Cardiac septum (tissue), 1 donor: ENCODE data around the gene LPP. TPM values are rescaled to one million over a fixed set of nuclear protein-coding genes. Genes with fewer than 3 reads are reported as not detected.

Experiments used
- DNase-seq: peaks from one replicate; pipeline ENCODE4 v3.0.0-alpha.2; 2020; ENCODE audit warnings: low spot score
- intact Hi-C: fragments of 100-400 bp; cut with DNase I; formaldehyde crosslinking; loops from one replicate; pipeline ENCODE4 v1.14.0; 2022
- total RNA-seq: library from RNA; stranded (reverse); fragmentation: NEBNext Ultra II Directional; extraction: Animal tissue kit (Norgen Biotek cat#: 25700); gene quantifications from one replicate; pipeline ENCODE4 v1.2.1, GENCODE V29; 2021
- donor health status: DM: no; HTN: no; CAD: no.

Gene LPP
- total RNA-seq, 1 donor from 2014 or later: 145 TPM

GRCh38 chr3:188533612-188534357, 379.8 kb downstream of the LPP start:
- DNase-seq: no peak
- intact Hi-C loops: no loop called here

DNA sequence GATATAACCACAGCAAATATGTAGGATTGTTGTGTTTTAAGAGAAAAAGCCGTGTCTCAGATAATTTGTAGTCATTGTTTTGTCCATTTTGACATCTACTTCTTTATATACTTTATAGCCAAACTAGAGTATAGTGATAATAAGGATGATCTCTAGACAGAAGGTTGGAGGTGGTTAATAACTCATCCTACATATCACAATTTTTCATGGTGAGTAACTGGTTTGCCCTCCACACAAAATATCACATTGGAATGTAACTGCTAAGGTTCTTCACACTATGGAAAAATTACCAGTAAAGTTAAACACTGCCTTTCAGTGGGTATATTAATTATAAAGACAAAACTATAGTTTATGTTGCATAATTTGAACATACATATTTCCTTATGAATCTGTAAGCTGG, 380.7 kb downstream of the LPP start:
- DNase-seq: no peak
- intact Hi-C loops: no loop called here

GRCh38 chr3:188537606-188538005, 383.6 kb downstream of the LPP start:
- intact Hi-C loops: no loop called here
- no peak for DNase-seq

DNA sequence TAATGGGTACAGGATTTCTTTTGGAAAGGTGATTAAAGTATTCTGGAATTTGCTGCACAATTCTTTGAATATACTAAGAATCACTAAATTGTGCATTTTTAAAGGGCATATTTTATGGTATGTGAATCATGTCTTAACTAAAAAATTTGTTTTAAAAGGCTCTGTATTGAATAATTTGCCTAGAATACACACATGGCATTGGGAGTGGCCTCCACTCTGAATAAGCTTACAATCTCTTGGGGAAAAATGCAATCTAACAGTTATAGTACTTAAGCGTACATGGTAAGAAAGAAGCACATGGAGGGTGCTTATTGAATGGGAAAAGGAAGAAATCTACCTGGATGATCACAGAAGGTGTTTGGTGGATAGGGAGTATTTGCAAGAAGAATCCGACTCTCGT, 385.1 kb downstream of the LPP start:
- intact Hi-C loops: no loop called here
- DNase-seq: no peak

GRCh38 chr3:188539631-188540194, 385.8 kb downstream of the LPP start:
- intact Hi-C loops: no loop called here
- no peak for DNase-seq

GRCh38 chr3:188542196-188542595, 388.2 kb downstream of the LPP start:
- intact Hi-C loops: no loop called here
- no peak for DNase-seq

DNA sequence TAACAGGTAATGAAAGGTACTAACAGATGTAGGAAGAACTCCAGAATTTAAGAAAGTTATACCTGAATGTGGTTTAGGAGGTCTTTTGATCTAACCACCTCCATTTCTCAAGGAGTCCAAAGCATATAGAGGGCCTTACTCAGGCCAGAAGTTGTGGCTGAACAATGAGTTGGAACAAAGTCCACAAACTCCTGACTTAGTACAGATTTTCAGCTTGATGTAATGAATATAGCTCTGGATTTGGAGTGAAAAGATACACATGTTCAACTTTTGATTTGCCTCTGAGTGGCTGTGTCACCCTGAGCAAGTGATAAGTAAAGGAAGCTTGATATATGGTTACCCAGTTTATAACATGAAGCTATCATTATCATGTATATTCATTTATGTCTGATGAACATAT, 390.1 kb downstream of the LPP start:
- DNase-seq: no peak
- intact Hi-C loops: no loop called here

DNA sequence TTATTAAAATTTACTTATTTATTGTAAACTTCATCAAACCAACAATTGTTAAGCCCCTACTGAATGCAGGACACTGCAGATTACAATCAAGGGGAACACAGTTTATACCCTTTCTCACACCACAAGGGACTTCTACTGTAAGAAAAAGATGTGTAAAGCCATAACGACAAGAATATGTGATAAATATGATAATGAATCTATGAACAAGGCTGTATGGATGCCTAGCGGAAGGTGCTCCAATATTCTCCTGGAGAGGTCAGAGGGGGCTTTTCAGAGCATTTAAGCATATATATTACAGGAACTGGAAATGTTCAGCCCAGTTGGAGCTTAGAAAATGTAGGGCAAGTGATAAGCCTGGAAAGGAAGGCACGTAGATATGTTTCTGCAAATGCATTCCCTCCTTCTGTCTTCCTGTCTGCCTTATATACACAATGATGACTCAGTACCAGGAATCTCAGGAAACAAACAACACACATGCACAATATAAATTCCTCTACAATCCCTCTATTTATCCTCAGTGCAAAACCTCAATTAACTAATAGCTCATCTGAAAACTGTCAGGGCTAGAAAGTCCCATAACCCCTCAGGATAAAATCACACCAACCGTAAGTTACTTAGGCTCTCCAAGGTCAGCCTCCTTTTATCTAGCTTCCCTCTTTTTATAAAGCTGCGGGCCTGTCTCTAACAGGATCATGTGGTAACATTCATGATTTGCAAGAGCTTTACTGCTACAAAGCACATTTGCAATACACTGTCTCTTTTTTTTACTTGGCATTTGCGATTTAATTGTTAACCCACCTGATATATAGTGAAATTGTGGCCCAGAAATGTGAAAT, 393.1 kb downstream of the LPP start:
- DNase-seq: no peak
- intact Hi-C loops: no loop called here

GRCh38 chr3:188553569-188553968, 399.6 kb downstream of the LPP start:
- intact Hi-C loops: no loop called here
- no peak for DNase-seq

DNA sequence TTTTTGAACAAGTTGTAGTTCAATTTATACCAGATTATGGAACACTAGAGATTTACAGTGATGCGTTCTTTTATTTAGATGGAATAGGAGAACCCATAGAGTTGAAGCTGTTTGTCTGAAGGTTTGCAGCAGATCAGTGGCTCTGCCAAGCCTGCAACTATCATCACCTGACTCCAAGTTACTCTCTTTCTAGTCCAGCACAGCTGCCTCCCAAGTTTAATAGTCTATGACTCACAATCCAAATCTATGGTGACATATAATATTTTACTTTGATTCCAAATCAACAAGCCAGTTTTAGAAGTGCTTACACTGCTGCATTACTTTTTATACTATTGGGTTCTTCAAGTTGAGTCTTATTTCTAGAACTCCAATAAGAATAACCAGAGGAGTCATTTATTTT, 400.4 kb downstream of the LPP start:
- no peak for DNase-seq
- intact Hi-C loops: no loop called here

DNA sequence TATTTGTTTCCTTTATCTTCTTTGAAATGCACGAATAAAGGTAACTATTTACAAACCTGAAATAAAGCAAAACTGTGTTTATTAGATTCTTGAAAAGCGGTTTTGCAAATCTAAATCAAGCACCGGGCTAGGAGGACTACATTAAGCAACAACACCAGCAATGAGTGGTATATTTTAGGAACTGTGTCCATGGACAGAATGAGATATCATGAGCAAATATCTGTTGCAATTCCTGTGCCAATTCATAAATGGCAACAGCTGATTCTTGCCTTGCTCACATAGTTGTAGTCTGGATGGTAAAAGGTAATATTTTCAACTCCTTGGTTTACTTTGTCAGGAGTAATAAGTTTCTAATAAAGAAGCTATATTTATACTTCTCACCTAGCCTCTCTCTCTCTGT, 403.3 kb downstream of the LPP start:
- intact Hi-C loops: no loop called here
- no peak for DNase-seq

DNA sequence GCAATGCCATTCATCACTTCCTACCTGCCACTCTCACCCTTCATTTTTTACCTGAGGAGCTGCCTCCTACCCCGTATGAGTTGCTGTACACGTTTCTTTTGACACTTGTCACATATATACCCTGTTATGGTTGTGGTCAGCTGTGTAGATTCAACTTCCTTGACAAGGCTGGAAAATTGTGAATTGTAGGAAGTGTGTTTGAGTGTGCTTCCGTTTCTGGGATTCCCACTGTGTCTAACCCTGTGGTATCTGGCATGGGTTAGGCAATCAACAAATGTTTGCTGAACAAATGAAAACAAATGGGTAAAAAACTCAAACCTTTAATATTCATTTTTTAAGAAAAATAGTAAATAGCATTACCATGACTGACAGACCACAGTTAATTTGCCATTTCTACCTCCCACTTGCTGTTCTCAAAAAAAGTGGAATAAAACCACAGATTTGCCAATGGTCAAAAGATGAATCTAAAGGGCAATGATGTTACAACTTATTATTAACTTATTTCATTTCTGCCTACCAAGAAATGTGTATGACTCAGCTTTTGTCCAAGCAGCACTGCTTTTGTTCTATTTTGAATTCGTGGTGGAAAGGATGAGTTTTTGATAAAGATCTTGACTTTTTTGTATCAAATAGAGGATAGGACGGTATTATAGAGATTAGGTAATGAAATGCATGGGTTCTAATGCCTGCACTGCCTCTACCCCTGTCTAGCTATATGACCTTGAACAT, 404.6 kb downstream of the LPP start:
- intact Hi-C loops: no loop called here
- DNase-seq: no peak

DNA sequence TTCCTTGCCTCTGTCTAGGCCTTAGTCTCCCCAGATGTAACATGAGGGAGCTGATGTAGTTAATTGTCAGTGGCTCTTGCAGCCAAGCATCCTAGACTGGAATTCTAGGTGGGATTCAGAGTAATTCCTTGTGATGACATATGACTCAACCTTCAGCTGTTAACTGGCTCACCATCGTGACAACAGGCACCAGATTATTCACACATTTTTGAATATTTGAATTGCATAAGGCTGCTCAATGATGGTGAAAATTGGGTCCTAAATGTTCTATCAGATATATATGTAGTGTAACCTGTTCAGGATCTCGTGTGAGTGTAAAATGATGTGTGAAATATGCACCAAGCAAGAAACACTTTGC, 405.1 kb downstream of the LPP start:
- intact Hi-C loops: no loop called here
- DNase-seq: no peak

DNA sequence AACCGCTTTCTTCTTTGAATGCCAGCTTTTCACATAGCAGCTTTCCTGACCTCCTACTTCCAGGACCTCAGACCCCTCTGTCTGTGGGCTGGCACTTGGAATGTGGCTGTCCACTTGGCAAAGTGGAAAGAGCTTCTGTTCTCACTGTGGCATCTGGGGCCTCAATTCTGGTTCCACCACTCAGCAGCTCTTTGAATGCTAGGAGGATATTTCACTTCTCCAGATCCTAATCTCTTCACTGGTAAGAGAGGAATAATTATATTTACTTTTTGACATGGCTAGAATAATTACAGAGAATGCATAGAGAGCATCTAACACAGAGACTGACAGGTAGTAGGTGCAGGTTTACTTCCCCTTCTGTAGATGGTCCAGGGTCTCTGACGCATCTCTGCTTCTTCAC, 405.9 kb downstream of the LPP start:
- intact Hi-C loops: no loop called here
- no peak for DNase-seq

DNA sequence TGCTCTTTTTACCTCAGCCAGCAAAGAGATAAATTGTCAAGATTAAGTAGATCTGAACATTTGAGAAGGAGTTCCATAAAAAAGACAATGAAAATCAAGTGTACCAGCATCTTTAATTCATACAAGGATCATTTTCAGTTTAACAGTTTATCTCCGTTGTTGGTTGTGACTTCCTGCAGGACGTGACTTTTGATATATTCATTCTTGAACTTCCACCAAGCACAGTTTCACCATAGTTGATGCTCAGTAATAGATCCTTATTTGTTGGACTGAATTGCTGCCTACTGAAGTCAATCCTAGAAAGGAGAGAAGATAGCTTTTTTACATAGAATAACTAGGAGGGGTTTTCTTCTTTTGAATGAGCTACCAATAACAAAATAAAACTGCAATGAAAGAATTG, 408.2 kb downstream of the LPP start:
- no peak for DNase-seq
- intact Hi-C loops: no loop called here

- intact Hi-C loops: no loop called here
- no peak for DNase-seq
Measured at GRCh38 chr3:188567478-188568195, 413.7 kb downstream of the LPP start.

- no peak for DNase-seq
- intact Hi-C loops: no loop called here
Measured at GRCh38 chr3:188568736-188569135, 414.8 kb downstream of the LPP start.

DNA sequence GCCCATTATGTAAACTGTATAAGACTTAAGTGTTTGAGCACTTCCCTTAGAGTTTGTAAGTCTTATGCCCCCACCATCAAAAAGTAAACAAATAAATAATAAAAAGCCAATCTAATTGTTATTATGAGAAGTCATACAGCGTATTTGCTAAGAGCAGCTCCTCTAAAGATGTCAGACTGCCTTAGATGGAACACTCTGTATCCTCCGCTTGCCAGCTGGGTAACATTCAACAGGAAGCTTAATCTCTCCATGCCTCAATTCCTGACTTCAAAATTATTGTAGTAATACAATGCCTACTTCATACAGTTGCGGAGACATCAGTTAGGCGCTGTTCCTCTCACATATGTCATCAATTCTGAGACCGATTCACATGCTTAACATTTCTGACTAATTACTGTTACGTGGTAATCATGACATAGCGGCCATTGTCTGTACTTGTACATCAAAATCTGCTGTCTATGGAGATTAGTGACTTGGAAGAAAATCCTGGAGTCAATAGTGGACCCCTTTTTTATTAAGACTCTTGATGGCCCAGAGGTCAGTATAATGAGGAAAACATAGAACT, 417.7 kb downstream of the LPP start:
- DNase-seq: no peak
- intact Hi-C loops: no loop called here

- intact Hi-C loops: no loop called here
Measured at GRCh38 chr3:188573291-188573940, 419.5 kb downstream of the LPP start.

More at GRCh38 chr3:188573291-188573940, 419.5 kb downstream of the LPP start:
- DNase-seq: no peak
